ENCODE results near the gene PSEN1. TPM values are rescaled to one million over a fixed set of nuclear protein-coding genes. Genes with fewer than 3 reads are reported as not detected.

PSEN1 gene
- polyA plus RNA-seq, 1 of the 3 experiments (the other 2 are of a cell fraction), result 9.0 TPM

DNA sequence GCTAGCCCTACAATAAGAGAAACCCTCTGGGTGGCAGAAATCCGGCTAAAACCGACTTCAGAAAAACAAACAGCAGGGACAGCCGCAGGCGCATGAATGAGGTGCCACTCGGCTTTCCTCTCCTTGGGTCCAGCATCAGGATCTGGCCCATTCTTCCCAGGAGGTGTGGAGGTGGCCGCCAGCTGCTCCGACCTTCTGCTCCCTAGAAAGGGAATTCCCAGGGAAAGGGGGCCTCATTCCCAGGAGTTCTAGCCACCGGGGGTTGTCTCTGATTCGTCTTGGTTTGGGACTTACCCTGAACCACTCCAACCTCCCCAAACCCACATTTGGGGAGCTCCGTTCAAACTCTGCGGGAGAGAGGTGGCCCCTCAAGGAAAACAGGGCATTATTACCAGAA, 114.0 kb downstream of the PSEN1 start:
- CTCF ChIA-PET, result interaction anchor here (1.0 kb wide), 1 partner anchor 150 kb away, joined by 3 read pairs; no protein-coding TSS in a partner anchor
- Histone ChIP-seq H3K4me2 (no peak overlapping the region), H3K79me2 (ENCODE audit: insufficient read depth) (no peaks in the 10 kb centered on the region), H3K27me3 (ENCODE audit: insufficient read depth) (no peaks in the 10 kb centered on the region), H3K4me1 (ENCODE audit: control insufficient read depth in 1 of 2, insufficient read depth in 2 of 2, low read depth in 1 of 2, low read length in 1 of 2) (no peaks in the 10 kb centered on the region), H3K4me3 (ENCODE audit: low read depth in 2 of 2, low read length in 1 of 2) (no peak overlapping the region), H3K27ac (ENCODE audit: low read depth in 2 of 2, low read length in 1 of 2) (no peak overlapping the region), H3K9me3 (no peaks in the 10 kb centered on the region), H3F3A (replicated peaks; ENCODE audit: insufficient read depth) (no peaks in the 10 kb centered on the region), H3K9me2 (no peaks in the 10 kb centered on the region), H2AFZ (ENCODE audit: low read depth) (no peak overlapping the region), H4K20me1 (ENCODE audit: insufficient read depth) (no peaks in the 10 kb centered on the region), H3K9ac (no peak overlapping the region), H3K36me3 (replicated peaks in 1 of 2; ENCODE audit: control insufficient read depth in 1 of 2, insufficient read depth in 2 of 2, low read length in 1 of 2) (no peaks in the 10 kb centered on the region)
- no peak for DNase-seq
- TF ChIP-seq NFIC (IDR thresholded peaks at IDR 0.05; ENCODE audit: borderline replicate concordance) (no peak), RFX5 (IDR thresholded peaks at IDR 0.05; ENCODE audit: low read length) (no peak), EZH2phosphoT487 (IDR thresholded peaks at IDR 0.05; ENCODE audit: borderline replicate concordance, low read depth) (no peak), POLR2AphosphoS5 (IDR thresholded peaks at IDR 0.05; ENCODE audit: low read depth, low read length) (no peak)
- POLR2A ChIA-PET, result no interaction called here
- 77% methylated on average over 3 of the region's 11 CpGs for WGBS (ENCODE audit: low lambda C conversion rate)

DNA sequence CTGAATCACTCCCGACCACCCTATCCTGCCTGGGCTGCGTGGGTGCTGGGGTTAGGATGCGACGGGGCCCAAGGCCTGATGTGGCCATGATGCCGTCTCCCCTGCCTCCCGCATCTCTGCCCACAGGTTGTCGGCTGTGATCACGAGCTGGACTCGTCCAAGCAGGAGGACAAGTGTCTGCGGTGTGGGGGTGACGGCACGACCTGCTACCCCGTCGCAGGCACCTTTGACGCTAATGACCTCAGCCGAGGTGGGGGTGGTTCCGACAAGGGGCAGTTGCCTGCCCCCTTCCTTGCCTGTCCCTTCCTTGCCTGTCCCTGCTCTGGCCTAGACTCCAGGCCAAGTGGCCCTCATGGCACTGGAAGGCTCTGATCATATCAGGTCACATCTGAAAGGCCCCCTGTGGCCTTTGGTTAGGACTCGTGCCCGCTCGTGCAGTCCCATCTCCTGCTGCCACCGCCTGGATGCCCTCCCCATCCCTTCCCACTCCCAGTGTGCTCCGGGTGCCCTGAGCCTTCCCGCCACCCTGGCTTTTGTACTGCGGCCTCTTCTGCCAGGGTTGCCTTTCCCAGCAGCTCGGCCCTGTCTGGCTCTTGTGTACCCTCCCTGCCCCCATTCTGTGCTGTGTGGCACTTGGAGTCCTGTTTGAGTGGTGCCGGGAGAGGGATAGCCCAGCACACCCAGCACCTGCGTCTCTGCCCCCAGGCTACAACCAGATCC, 114.6 kb downstream of the PSEN1 start:
- Histone ChIP-seq H3K4me3 (ENCODE audit: low read depth in 2 of 2, low read length in 1 of 2) (no peak overlapping the region), H4K20me1 (ENCODE audit: insufficient read depth) (no peaks in the 10 kb centered on the region), H3K36me3 (replicated peaks in 1 of 2; ENCODE audit: control insufficient read depth in 1 of 2, insufficient read depth in 2 of 2, low read length in 1 of 2) (no peaks in the 10 kb centered on the region), H3K9me3 (no peaks in the 10 kb centered on the region), H3K4me2 (no peak overlapping the region), H3K4me1 (ENCODE audit: control insufficient read depth in 1 of 2, insufficient read depth in 2 of 2, low read depth in 1 of 2, low read length in 1 of 2) (no peaks in the 10 kb centered on the region), H3K9me2 (no peaks in the 10 kb centered on the region), H3K27me3 (ENCODE audit: insufficient read depth) (no peaks in the 10 kb centered on the region), H3K27ac (ENCODE audit: low read depth in 2 of 2, low read length in 1 of 2) (no peak overlapping the region), H3K79me2 (ENCODE audit: insufficient read depth) (no peaks in the 10 kb centered on the region), H2AFZ (ENCODE audit: low read depth) (no peak overlapping the region), H3F3A (replicated peaks; ENCODE audit: insufficient read depth) (no peaks in the 10 kb centered on the region), H3K9ac (no peak overlapping the region)
- DNase-seq, result no peak
- TF ChIP-seq, protein P1, sequence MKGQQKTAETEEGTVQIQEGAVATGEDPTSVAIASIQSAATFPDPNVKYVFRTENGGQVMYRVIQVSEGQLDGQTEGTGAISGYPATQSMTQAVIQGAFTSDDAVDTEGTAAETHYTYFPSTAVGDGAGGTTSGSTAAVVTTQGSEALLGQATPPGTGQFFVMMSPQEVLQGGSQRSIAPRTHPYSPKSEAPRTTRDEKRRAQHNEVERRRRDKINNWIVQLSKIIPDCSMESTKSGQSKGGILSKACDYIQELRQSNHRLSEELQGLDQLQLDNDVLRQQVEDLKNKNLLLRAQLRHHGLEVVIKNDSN (IDR thresholded peaks at IDR 0.05; ENCODE audit: borderline replicate concordance, low read depth), result no peak
- TF ChIP-seq RCOR1 (IDR thresholded peaks at IDR 0.05; ENCODE audit: low read length) (no peak), FOXM1 (IDR thresholded peaks at IDR 0.05; ENCODE audit: low read depth) (no peak), TEAD4 (IDR thresholded peaks at IDR 0.05; ENCODE audit: borderline replicate concordance, insufficient read depth) (no peak), JUND (IDR thresholded peaks at IDR 0.05) (no peak), GATA2 (CRISPR knock-in tag; IDR thresholded peaks at IDR 0.05) (no peak), SIN3A (IDR thresholded peaks at IDR 0.05; ENCODE audit: borderline replicate concordance, low read depth, low read length) (no peak)
- TF ChIP-seq, protein P2, sequence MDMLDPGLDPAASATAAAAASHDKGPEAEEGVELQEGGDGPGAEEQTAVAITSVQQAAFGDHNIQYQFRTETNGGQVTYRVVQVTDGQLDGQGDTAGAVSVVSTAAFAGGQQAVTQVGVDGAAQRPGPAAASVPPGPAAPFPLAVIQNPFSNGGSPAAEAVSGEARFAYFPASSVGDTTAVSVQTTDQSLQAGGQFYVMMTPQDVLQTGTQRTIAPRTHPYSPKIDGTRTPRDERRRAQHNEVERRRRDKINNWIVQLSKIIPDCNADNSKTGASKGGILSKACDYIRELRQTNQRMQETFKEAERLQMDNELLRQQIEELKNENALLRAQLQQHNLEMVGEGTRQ (IDR thresholded peaks at IDR 0.05; ENCODE audit: borderline replicate concordance, low read depth, low read length), result no peak
- 88% methylated on average over 23 of the region's 27 CpGs for WGBS (ENCODE audit: low lambda C conversion rate)
- CTCF ChIA-PET, result interaction anchor here (1.0 kb wide), 1 partner anchor 149 kb away, joined by 3 read pairs; no protein-coding TSS in a partner anchor
- POLR2A ChIA-PET, result no interaction called here
